HepG2 (cell line): ENCODE data around the gene KIAA2012. TPM values are rescaled to one million over a fixed set of nuclear protein-coding genes. Genes with fewer than 3 reads are reported as not detected.

Experiments
- BORCS8-MEF2B ChIP-seq: sonication (generic); formaldehyde crosslinking; IDR thresholded peaks from 2 replicates; pipeline ENCODE4 v1.8.0; 2022; ENCODE audit warnings: mild to moderate bottlenecking, missing genetic modification reagents
- DMAP1 ChIP-seq: IDR thresholded peaks from 2 replicates; pipeline ENCODE4 v1.6.1; 2016
- E2F2 ChIP-seq: sonication (generic); formaldehyde crosslinking; IDR thresholded peaks from 2 replicates; pipeline ENCODE4 v1.4.0; 2020; ENCODE audit warnings: missing genetic modification reagents, borderline replicate concordance
- KDM5A ChIP-seq: fragments of 200-600 bp; sonication (generic); IDR thresholded peaks from 2 replicates; pipeline ENCODE4 v1.7.0; 2018; ENCODE audit warnings: antibody characterized with exemption, mild to moderate bottlenecking, low read length, borderline replicate concordance
- KLF9 ChIP-seq: IDR thresholded peaks from 2 replicates; pipeline ENCODE4 v1.6.1; 2016; ENCODE audit warnings: low read depth
- MLLT10 ChIP-seq: sonication (generic); formaldehyde crosslinking; IDR thresholded peaks from 2 replicates; pipeline ENCODE4 v1.4.0; 2020; ENCODE audit warnings: missing genetic modification reagents
- PAX8 ChIP-seq: sonication (generic); formaldehyde crosslinking; IDR thresholded peaks from 2 replicates; pipeline ENCODE4 v1.8.0; 2022; ENCODE audit warnings: mild to moderate bottlenecking, missing genetic modification reagents, borderline replicate concordance
- PLRG1 ChIP-seq: fragments of 450-650 bp; conservative IDR thresholded peaks from 2 replicates; pipeline ENCODE4 v1.6.1; 2016
- POLR2AphosphoS5 ChIP-seq: IDR thresholded peaks from 2 replicates; pipeline ENCODE4 v1.6.1; 2012; ENCODE audit warnings: low read depth, low read length
- RBM39 ChIP-seq: fragments of 200-400 bp; formaldehyde crosslinking; IDR thresholded peaks from one replicate; pipeline ENCODE4 v1.6.1; 2018; ENCODE audit warnings: antibody characterized with exemption, mild to moderate bottlenecking, low read depth, low read length; ENCODE audit not compliant: poor library complexity, severe bottlenecking
- RFX1 ChIP-seq: fragments of 450-650 bp; IDR thresholded peaks from 2 replicates; pipeline ENCODE4 v1.6.1; 2017
- SKIL ChIP-seq: sonication (generic); formaldehyde crosslinking; IDR thresholded peaks from 2 replicates; pipeline ENCODE4 v1.8.0; 2022; ENCODE audit warnings: missing genetic modification reagents, mild to moderate bottlenecking, moderate library complexity, borderline replicate concordance
- SNAPC5 ChIP-seq: sonication (generic); formaldehyde crosslinking; IDR thresholded peaks from 2 replicates; pipeline ENCODE4 v1.8.1; 2023; ENCODE audit warnings: mild to moderate bottlenecking, missing genetic modification reagents, borderline replicate concordance
- SOX6 ChIP-seq, 2 experiments: fragments of 450-650 bp in 1 of 2; sonication (generic) in 1 of 2; formaldehyde crosslinking in 1 of 2; IDR thresholded peaks; 2 replicates each; pipeline versions ENCODE4 v1.4.0 to v1.6.1; 2017 to 2020; ENCODE audit warnings: antibody characterized with exemption in 1 of 2, mild to moderate bottlenecking in 1 of 2, missing genetic modification reagents in 1 of 2
- ZKSCAN5 ChIP-seq: sonication (generic); formaldehyde crosslinking; IDR thresholded peaks from 2 replicates; pipeline ENCODE4 v1.5.1; 2020; ENCODE audit warnings: mild to moderate bottlenecking, missing genetic modification reagents
- ZMYM4 ChIP-seq: sonication (generic); formaldehyde crosslinking; IDR thresholded peaks from 2 replicates; pipeline ENCODE4 v1.8.1; 2023; ENCODE audit warnings: mild to moderate bottlenecking, missing genetic modification reagents
- ZNF251 ChIP-seq: sonication (generic); formaldehyde crosslinking; IDR thresholded peaks from 2 replicates; pipeline ENCODE4 v1.9.0; 2021; ENCODE audit warnings: mild to moderate bottlenecking, missing genetic modification reagents
- ZNF256 ChIP-seq: sonication (generic); formaldehyde crosslinking; conservative IDR thresholded peaks from 2 replicates; pipeline ENCODE4 v1.4.0; 2020; ENCODE audit warnings: missing genetic modification reagents
- ZNF292 ChIP-seq: sonication (generic); formaldehyde crosslinking; IDR thresholded peaks from 2 replicates; pipeline ENCODE4 v1.8.1; 2022; ENCODE audit warnings: mild to moderate bottlenecking, low read depth, missing genetic modification reagents, borderline replicate concordance
- ZNF724P ChIP-seq: sonication (generic); formaldehyde crosslinking; IDR thresholded peaks from 2 replicates; pipeline ENCODE4 v1.8.0; 2022; ENCODE audit warnings: missing genetic modification reagents, borderline replicate concordance
- ZNF790 ChIP-seq: sonication (generic); formaldehyde crosslinking; IDR thresholded peaks from 2 replicates; pipeline ENCODE4 v1.8.0; 2022; ENCODE audit warnings: missing genetic modification reagents, mild to moderate bottlenecking, borderline replicate concordance
- ZSCAN21 ChIP-seq: sonication (generic); formaldehyde crosslinking; IDR thresholded peaks from 2 replicates; pipeline ENCODE4 v1.8.0; 2022; ENCODE audit warnings: mild to moderate bottlenecking, missing genetic modification reagents, moderate library complexity, borderline replicate concordance
- ZSCAN5A ChIP-seq: sonication (generic); formaldehyde crosslinking; IDR thresholded peaks from 2 replicates; pipeline ENCODE4 v1.8.0; 2022; ENCODE audit warnings: mild to moderate bottlenecking, missing genetic modification reagents, borderline replicate concordance
- polyA plus RNA-seq, 8 experiments: library from polyadenylated mRNA; depleted of rRNA in 3 of 8; stranded (reverse) in 7 of 8; unstranded in 1 of 8; fragments of >200 nt; fragmentation: Illumina TruSeq in 4 of 8; extraction: Trizol in 4 of 8; gene quantifications; 2 replicates each; pipeline versions ENCODE4 v1.2.1 to v1.2.3, GENCODE V29; 2011 to 2016; ENCODE audit warnings: low read depth in 4 of 8, missing spikeins in 1 of 8, mixed read lengths in 1 of 8; ENCODE audit not compliant: insufficient read depth in 1 of 8
- total RNA-seq, 5 experiments: library from RNA; depleted of rRNA; stranded (reverse); fragments of >200 nt; fragmentation: Illumina TruSeq; extraction: Trizol; gene quantifications; 2 replicates each; pipeline ENCODE4 v1.2.3, GENCODE V29; 2016; ENCODE audit warnings: low read depth in 1 of 5

Gene KIAA2012
- total and polyA plus RNA-seq, 2 of the 13 experiments (the other 11 are each of a cell fraction or from before 2014, with no cell fraction given): not detected

- peak; percentile 70; the same call in 1 of the 2 replicates for TF ChIP-seq SKIL
- no peak for TF ChIP-seq ZKSCAN5 (CRISPR knock-in tag)
- TF ChIP-seq SOX6 (IDR thresholded peaks at IDR 0.05): no peak
- peak; percentile 68 for TF ChIP-seq SOX6 (CRISPR knock-in tag; IDR thresholded peaks at IDR 0.05)
- no peak for TF ChIP-seq ZNF251
- peak; percentile 97 for TF ChIP-seq POLR2AphosphoS5
- TF ChIP-seq PAX8 (CRISPR knock-in tag): 0 out of 2 replicates have a peak, but pooled peaks have one; percentile 19
- no peak for TF ChIP-seq RFX1
- no peak; the same call in 1 of the 2 replicates for TF ChIP-seq ZNF790 (CRISPR knock-in tag)
- TF ChIP-seq ZSCAN21 (CRISPR knock-in tag): peak; percentile 43; the same call in 1 of the 2 replicates
- TF ChIP-seq ZNF724P (CRISPR knock-in tag): no peak
- TF ChIP-seq ZMYM4 (CRISPR knock-in tag): peak; percentile 87
- 0 out of 2 replicates have a peak, but pooled peaks have one; percentile 8 for TF ChIP-seq ZNF256 (CRISPR knock-in tag)
- no peak for TF ChIP-seq MLLT10 (CRISPR knock-in tag)
- peak; percentile 94; the same call in 1 of the 2 replicates for TF ChIP-seq ZNF292 (CRISPR knock-in tag)
- TF ChIP-seq ZSCAN5A (CRISPR knock-in tag): peak; percentile 78; the same call in 1 of the 2 replicates
- peak; percentile 91; the same call in 1 of the 2 replicates for TF ChIP-seq SNAPC5 (CRISPR knock-in tag)
- TF ChIP-seq RBM39: peak; percentile 80
- peak; percentile 83; the same call in 1 of the 2 replicates for TF ChIP-seq BORCS8-MEF2B (CRISPR knock-in tag)
- TF ChIP-seq DMAP1 (CRISPR knock-in tag): peak; percentile 66; the same call in 1 of the 2 replicates
- no peak for TF ChIP-seq PLRG1
- 0 out of 2 replicates have a peak, but pooled peaks have one; percentile 17 for TF ChIP-seq E2F2 (CRISPR knock-in tag)
- peak; percentile 93 for TF ChIP-seq KDM5A
- TF ChIP-seq KLF9 (CRISPR knock-in tag): no peak
Measured at GRCh38 chr2:202238234-202239197, 165.5 kb downstream of the KIAA2012 start, which contains the start of gene SUMO1 (continued).
